ENCODE results near the gene PGK2.

PGK2 gene

GRCh38 chr6:49782725-49783124 lies 4.4 kb downstream of the PGK2 start:
- no peak overlapping the region for H3K4me3 ChIP-seq (ENCODE audit: low read length)
- H3K4me2 ChIP-seq (ENCODE audit: low read length): no peak overlapping the region
- no peak overlapping the region for H3K27ac ChIP-seq (ENCODE audit: low read length)
- H3K9me3 ChIP-seq (ENCODE audit: insufficient read depth, low read length): no peaks in the 10 kb centered on the region
- H3K4me1 ChIP-seq (ENCODE audit: low read length): no peaks in the 10 kb centered on the region
- no peak for TF ChIP-seq EZH2phosphoT487 (IDR thresholded peaks at IDR 0.05; ENCODE audit: low read depth)
- TF ChIP-seq, protein P1, sequence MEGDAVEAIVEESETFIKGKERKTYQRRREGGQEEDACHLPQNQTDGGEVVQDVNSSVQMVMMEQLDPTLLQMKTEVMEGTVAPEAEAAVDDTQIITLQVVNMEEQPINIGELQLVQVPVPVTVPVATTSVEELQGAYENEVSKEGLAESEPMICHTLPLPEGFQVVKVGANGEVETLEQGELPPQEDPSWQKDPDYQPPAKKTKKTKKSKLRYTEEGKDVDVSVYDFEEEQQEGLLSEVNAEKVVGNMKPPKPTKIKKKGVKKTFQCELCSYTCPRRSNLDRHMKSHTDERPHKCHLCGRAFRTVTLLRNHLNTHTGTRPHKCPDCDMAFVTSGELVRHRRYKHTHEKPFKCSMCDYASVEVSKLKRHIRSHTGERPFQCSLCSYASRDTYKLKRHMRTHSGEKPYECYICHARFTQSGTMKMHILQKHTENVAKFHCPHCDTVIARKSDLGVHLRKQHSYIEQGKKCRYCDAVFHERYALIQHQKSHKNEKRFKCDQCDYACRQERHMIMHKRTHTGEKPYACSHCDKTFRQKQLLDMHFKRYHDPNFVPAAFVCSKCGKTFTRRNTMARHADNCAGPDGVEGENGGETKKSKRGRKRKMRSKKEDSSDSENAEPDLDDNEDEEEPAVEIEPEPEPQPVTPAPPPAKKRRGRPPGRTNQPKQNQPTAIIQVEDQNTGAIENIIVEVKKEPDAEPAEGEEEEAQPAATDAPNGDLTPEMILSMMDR (IDR thresholded peaks at IDR 0.05; ENCODE audit: low read depth, low read length): no peak
- H3K79me2 ChIP-seq (ENCODE audit: low read length): no peaks in the 10 kb centered on the region
- no peak overlapping the region for H2AFZ ChIP-seq (ENCODE audit: low read depth, low read length)
- no peaks in the 10 kb centered on the region for H3K36me3 ChIP-seq (replicated peaks; ENCODE audit: low read depth, low read length)
- no peak overlapping the region for H3K9ac ChIP-seq (ENCODE audit: low read length)
- no peaks in the 10 kb centered on the region for H3K27me3 ChIP-seq (ENCODE audit: low read depth, low read length)
- no peaks in the 10 kb centered on the region for H4K20me1 ChIP-seq (ENCODE audit: insufficient read depth, low read length)

DNA sequence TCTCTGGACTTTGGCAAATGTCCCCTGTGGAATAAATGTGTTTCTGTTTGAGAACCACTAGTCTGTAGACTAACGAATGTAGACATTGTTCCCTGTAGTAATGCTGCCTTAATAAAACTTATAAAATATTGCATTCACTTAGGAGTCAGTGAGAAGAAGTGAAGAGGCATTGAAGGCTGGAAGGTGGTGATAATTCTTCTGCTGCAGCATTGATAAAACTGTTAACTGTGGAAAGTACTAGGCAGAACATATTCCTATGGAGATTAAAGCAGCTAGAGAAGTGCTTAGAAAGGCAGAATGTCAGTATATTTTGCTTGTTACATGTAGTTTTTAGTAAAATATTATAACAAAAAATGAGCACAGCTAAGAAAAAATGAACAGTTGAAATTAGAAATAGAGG lies 4.8 kb downstream of the PGK2 start:
- Histone ChIP-seq H2AFZ (ENCODE audit: low read depth, low read length) (no peak overlapping the region), H4K20me1 (ENCODE audit: insufficient read depth, low read length) (no peaks in the 10 kb centered on the region), H3K9ac (ENCODE audit: low read length) (no peak overlapping the region), H3K4me1 (ENCODE audit: low read length) (no peaks in the 10 kb centered on the region), H3K27me3 (ENCODE audit: low read depth, low read length) (no peaks in the 10 kb centered on the region), H3K9me3 (ENCODE audit: insufficient read depth, low read length) (no peaks in the 10 kb centered on the region), H3K79me2 (ENCODE audit: low read length) (no peaks in the 10 kb centered on the region), H3K4me3 (ENCODE audit: low read length) (no peak overlapping the region), H3K36me3 (replicated peaks; ENCODE audit: low read depth, low read length) (no peaks in the 10 kb centered on the region), H3K4me2 (ENCODE audit: low read length) (no peak overlapping the region), H3K27ac (ENCODE audit: low read length) (no peak overlapping the region)
- TF ChIP-seq, protein P1 (IDR thresholded peaks at IDR 0.05; ENCODE audit: low read depth, low read length): no peak
- no peak for TF ChIP-seq EZH2phosphoT487 (IDR thresholded peaks at IDR 0.05; ENCODE audit: low read depth)

- no peaks in the 10 kb centered on the region for H3K79me2 ChIP-seq (ENCODE audit: low read length)
- no peaks in the 10 kb centered on the region for H4K20me1 ChIP-seq (ENCODE audit: insufficient read depth, low read length)
- H3K4me1 ChIP-seq (ENCODE audit: low read length): no peaks in the 10 kb centered on the region
- no peaks in the 10 kb centered on the region for H3K36me3 ChIP-seq (replicated peaks; ENCODE audit: low read depth, low read length)
- no peak overlapping the region for H3K4me3 ChIP-seq (ENCODE audit: low read length)
- no peak overlapping the region for H3K9ac ChIP-seq (ENCODE audit: low read length)
- no peak for TF ChIP-seq EZH2phosphoT487 (IDR thresholded peaks at IDR 0.05; ENCODE audit: low read depth)
- TF ChIP-seq, protein P1 (IDR thresholded peaks at IDR 0.05; ENCODE audit: low read depth, low read length): no peak
- no peak overlapping the region for H3K4me2 ChIP-seq (ENCODE audit: low read length)
- H3K27ac ChIP-seq (ENCODE audit: low read length): no peak overlapping the region
- no peak overlapping the region for H2AFZ ChIP-seq (ENCODE audit: low read depth, low read length)
- no peaks in the 10 kb centered on the region for H3K27me3 ChIP-seq (ENCODE audit: low read depth, low read length)
- no peaks in the 10 kb centered on the region for H3K9me3 ChIP-seq (ENCODE audit: insufficient read depth, low read length)
Measured at GRCh38 chr6:49776444-49776843, 10.6 kb downstream of the PGK2 start.

- Histone ChIP-seq H3K79me2 (ENCODE audit: low read length) (no peaks in the 10 kb centered on the region), H2AFZ (ENCODE audit: low read depth, low read length) (no peak overlapping the region), H3K4me2 (ENCODE audit: low read length) (no peak overlapping the region), H3K9ac (ENCODE audit: low read length) (no peak overlapping the region), H3K4me3 (ENCODE audit: low read length) (no peak overlapping the region), H3K27ac (ENCODE audit: low read length) (no peak overlapping the region), H3K36me3 (replicated peaks; ENCODE audit: low read depth, low read length) (no peaks in the 10 kb centered on the region), H3K9me3 (ENCODE audit: insufficient read depth, low read length) (no peaks in the 10 kb centered on the region), H3K27me3 (ENCODE audit: low read depth, low read length) (no peaks in the 10 kb centered on the region), H4K20me1 (ENCODE audit: insufficient read depth, low read length) (no peaks in the 10 kb centered on the region), H3K4me1 (ENCODE audit: low read length) (no peaks in the 10 kb centered on the region)
- no peak for TF ChIP-seq EZH2phosphoT487 (IDR thresholded peaks at IDR 0.05; ENCODE audit: low read depth)
- TF ChIP-seq, protein P1 (IDR thresholded peaks at IDR 0.05; ENCODE audit: low read depth, low read length): no peak
Measured at GRCh38 chr6:49775043-49775442, 12.0 kb downstream of the PGK2 start.

Data from OCI-LY3 (cell line).